ENCODE results near the gene ACKR3.

DNA sequence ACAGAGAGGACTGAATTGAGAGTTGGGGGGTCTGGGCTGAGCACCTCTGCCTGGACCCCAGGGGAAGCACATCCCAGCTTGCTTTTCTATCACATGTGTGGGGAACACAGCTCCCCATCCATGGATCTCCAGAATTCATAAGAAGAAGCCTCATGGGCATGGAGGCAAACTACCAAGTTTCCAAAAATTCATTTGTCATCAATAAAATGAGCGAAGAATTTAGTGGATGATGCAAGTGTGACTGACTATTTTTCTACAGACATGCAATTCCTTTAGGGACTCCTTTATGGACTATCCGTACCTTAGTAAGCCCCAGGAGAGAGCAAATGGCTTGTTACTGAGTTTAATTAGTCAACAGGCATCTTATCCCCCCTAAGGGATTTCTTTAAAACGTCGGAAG lies 33.1 kb downstream of the ACKR3 start:
- TF ChIP-seq CTCF (IDR thresholded peaks at IDR 0.05) (no peak), POLR2A (IDR thresholded peaks at IDR 0.05) (no peak)

All from testis (tissue), 2 donors.